Activated T-cell treated with anti-CD3 and anti-CD28 coated beads for 24 hours (primary cell): Measurements from ENCODE around the gene ALLC.
"Not testable (repeated sequence)": the region's sequence is repeated elsewhere in the genome, so short reads cannot be mapped to it uniquely, and the experiment has no call there.

Source experiments
- DNase-seq: peaks from one replicate; pipeline ENCODE4 v3.0.0-alpha.2; 2020; ENCODE audit warnings: low read depth

The ALLC gene

GRCh38 chr2:3657881-3658280 is at the start of gene ALLC:
ALLC (plus strand) TSS chr2:3658200; CDS start chr2:3671158, 12,958 bp downstream.
- DNase-seq: no peak

GRCh38 chr2:3608373-3609278 is 49.4 kb upstream of the ALLC start:
- DNase-seq: no peak

GRCh38 chr2:3609279-3609673 is 48.7 kb upstream of the ALLC start:
- DNase-seq: not testable (repeated sequence)

GRCh38 chr2:3610415-3610814 is 47.6 kb upstream of the ALLC start:
- DNase-seq: no peak

- DNase-seq: no peak
Measured at GRCh38 chr2:3610881-3611505, 47.0 kb upstream of the ALLC start.

GRCh38 chr2:3611589-3611988 is 46.4 kb upstream of the ALLC start:
- DNase-seq: no peak

- DNase-seq: no peak
Measured at GRCh38 chr2:3612639-3613523, 45.1 kb upstream of the ALLC start.

- no peak for DNase-seq
Measured at GRCh38 chr2:3613524-3613905, 44.5 kb upstream of the ALLC start.

- DNase-seq: not testable (repeated sequence)
Measured at GRCh38 chr2:3614743-3615142, 43.3 kb upstream of the ALLC start.

GRCh38 chr2:3615541-3616200 is 42.3 kb upstream of the ALLC start:
- not testable (repeated sequence) for DNase-seq

- DNase-seq: not testable (repeated sequence)
Measured at GRCh38 chr2:3616435-3617197, 41.4 kb upstream of the ALLC start.

GRCh38 chr2:3617198-3617890 is 40.7 kb upstream of the ALLC start:
- no peak for DNase-seq

- DNase-seq: no peak
Measured at GRCh38 chr2:3618367-3618766, 39.6 kb upstream of the ALLC start.

- no peak for DNase-seq
Measured at GRCh38 chr2:3619033-3619432, 39.0 kb upstream of the ALLC start.

GRCh38 chr2:3619661-3620060 is 38.3 kb upstream of the ALLC start:
- not testable (repeated sequence) for DNase-seq

- no peak for DNase-seq
Measured at GRCh38 chr2:3620834-3621233, 37.2 kb upstream of the ALLC start.

GRCh38 chr2:3622967-3623366 is 35.0 kb upstream of the ALLC start:
- DNase-seq: no peak

- no peak for DNase-seq
Measured at GRCh38 chr2:3624059-3624794, 33.8 kb upstream of the ALLC start.

GRCh38 chr2:3625186-3625585 is 32.8 kb upstream of the ALLC start:
- DNase-seq: no peak
